Measurements from ENCODE around the gene GLG1. TPM values are rescaled to one million over a fixed set of nuclear protein-coding genes. Genes with fewer than 3 reads are reported as not detected.

The GLG1 gene
- total RNA-seq, 1 donor from 2014 or later = 97.1 TPM

DNA sequence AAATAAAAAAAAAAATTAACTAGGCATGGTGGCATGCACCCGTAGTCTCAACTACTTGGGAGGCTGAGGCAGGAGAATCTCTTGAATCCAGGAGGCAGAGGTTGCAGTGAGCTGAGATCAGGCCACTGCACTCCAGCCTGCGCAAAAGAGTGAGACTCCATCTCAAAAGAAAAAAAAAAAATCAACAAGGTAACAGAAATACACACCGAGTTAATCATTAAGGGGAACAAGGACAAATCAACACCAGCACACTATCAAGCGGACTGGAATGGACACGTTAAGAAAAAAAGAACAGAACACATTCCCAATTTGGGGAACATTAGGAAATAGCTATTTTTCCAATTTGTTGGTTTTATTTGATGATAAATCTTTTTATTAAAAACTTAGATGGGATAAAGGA lies 28.4 kb upstream of the GLG1 start:
- no peaks in the 10 kb centered on the region for H3K9me3 ChIP-seq (ENCODE audit: control insufficient read depth in 3 of 3, low read length in 3 of 3)
- H3K9ac ChIP-seq (ENCODE audit: low read depth in 1 of 3, low read length in 3 of 3) = no peak overlapping the region
- H3K27me3 ChIP-seq (ENCODE audit: control insufficient read depth in 3 of 3, insufficient read depth in 3 of 3, low read length in 3 of 3) = no peaks in the 10 kb centered on the region
- no peak overlapping the region for H3K4me3 ChIP-seq (ENCODE audit: low read length in 3 of 3)
- no peak overlapping the region for H3K27ac ChIP-seq (ENCODE audit: low read depth, low read length)
- peaks cover 11 to 43% (median 39%) of the 10 kb centered on the region in 3 donors for H3K36me3 ChIP-seq (ENCODE audit: control insufficient read depth in 3 of 3, insufficient read depth in 3 of 3, low read length in 3 of 3)
- H3K4me1 ChIP-seq (ENCODE audit: control insufficient read depth in 3 of 3, insufficient read depth in 3 of 3, low read length in 3 of 3) = no peaks in the 10 kb centered on the region

DNA sequence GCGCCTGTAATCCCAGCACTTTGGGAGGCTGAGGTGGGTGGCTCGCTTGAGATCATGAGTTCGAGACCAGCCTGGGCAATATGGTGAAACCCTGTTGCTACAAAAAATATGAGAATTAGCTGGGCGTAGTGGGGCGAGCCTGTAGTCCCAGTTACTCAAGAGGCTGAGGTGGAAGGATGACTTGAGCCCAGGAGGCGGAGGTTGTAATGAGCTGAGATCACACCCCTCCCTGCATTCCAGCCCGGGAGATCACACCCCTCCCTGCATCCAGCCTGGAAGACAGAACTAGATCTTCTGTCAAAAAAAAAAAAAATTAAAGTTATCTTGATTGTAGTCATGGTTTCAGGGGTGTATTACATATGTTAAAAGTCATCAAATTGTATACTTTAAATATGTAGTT lies 26.8 kb upstream of the GLG1 start:
- no peak overlapping the region for H3K9ac ChIP-seq (ENCODE audit: low read depth in 1 of 3, low read length in 3 of 3)
- H3K4me3 ChIP-seq (ENCODE audit: low read length in 3 of 3) = no peak overlapping the region
- peaks cover 8 to 49% (median 42%) of the 10 kb centered on the region in 3 donors for H3K36me3 ChIP-seq (ENCODE audit: control insufficient read depth in 3 of 3, insufficient read depth in 3 of 3, low read length in 3 of 3)
- H3K4me1 ChIP-seq (ENCODE audit: control insufficient read depth in 3 of 3, insufficient read depth in 3 of 3, low read length in 3 of 3) = no peaks in the 10 kb centered on the region
- no peak overlapping the region for H3K27ac ChIP-seq (ENCODE audit: low read depth, low read length)
- no peaks in the 10 kb centered on the region for H3K9me3 ChIP-seq (ENCODE audit: control insufficient read depth in 3 of 3, low read length in 3 of 3)
- H3K27me3 ChIP-seq (ENCODE audit: control insufficient read depth in 3 of 3, insufficient read depth in 3 of 3, low read length in 3 of 3) = no peaks in the 10 kb centered on the region

DNA sequence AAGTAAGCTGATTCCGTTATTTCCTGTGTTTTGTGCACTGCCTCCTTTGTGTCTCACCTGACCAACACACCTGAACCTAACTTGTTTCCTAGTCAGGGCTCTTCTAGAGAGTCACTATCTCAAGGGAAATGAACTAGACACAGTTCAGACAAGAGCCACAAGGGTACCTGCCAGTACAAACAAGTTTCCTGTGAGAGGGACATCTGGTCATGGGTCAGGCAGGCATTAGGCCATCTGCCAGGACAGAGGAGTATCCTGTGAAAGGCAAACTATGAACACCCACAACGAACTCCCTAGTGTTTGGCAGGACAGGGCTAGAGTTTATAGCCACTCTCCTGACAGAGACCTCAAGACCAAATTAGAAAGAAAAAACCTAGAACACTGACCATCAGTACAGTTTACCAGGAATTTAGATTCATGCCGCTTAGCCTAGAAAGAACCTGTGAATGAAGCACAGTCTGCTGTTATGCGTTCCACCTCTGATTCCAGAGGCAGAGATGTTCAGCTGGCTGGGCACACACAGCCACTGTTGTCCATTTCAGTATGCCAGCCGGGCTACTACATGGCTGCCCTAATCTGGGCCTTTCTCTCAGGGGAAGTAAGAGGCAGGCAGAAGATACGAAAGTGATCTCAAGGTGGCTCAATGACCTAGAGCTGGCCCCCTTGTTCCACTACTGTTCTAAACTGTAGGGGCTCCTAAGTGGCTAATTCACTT lies 20.7 kb upstream of the GLG1 start:
- H3K27ac ChIP-seq (ENCODE audit: low read depth, low read length) = no peak overlapping the region
- H3K4me1 ChIP-seq (ENCODE audit: control insufficient read depth in 3 of 3, insufficient read depth in 3 of 3, low read length in 3 of 3) = peaks cover 0 to 7% (median 6%) of the 10 kb centered on the region in 3 donors
- no peaks in the 10 kb centered on the region for H3K27me3 ChIP-seq (ENCODE audit: control insufficient read depth in 3 of 3, insufficient read depth in 3 of 3, low read length in 3 of 3)
- H3K36me3 ChIP-seq (ENCODE audit: control insufficient read depth in 3 of 3, insufficient read depth in 3 of 3, low read length in 3 of 3) = peaks cover 31 to 69% (median 66%) of the 10 kb centered on the region in 3 donors
- no peaks in the 10 kb centered on the region for H3K9me3 ChIP-seq (ENCODE audit: control insufficient read depth in 3 of 3, low read length in 3 of 3)
- H3K9ac ChIP-seq (ENCODE audit: low read depth in 1 of 3, low read length in 3 of 3) = no peak overlapping the region
- no peak overlapping the region for H3K4me3 ChIP-seq (ENCODE audit: low read length in 3 of 3)

DNA sequence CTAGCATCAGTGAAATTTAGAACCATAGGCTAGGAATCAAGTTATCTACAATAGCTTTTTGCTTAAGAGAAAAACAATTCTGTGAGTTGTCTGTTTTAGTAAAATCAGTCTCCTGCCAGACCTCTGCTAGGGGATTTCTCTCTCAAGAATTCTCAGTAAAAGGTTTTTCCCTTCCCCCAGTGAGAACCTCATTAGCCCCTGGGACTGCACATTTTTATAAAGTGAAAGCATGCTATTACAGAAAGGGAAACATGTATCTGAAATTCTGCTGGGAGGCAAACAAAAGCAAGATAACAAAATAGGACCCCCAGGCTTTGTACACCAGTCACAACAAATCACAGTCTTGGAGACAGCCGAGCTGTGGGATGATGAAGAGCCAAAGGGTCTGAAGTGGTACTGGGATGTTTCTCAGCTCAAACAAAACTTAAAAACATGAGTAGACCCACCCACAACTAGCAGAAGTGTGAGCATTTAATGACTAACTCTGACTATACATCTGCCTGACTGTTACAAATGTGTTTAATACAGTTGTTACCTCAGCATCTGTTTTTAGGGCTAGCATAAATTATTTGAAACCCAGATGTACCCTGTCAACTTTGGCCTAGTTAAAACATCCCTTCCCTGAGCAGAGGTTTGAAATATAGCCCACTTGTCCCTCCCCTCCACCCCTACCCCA lies 20.0 kb upstream of the GLG1 start:
- Histone ChIP-seq H3K9me3 (ENCODE audit: control insufficient read depth in 3 of 3, low read length in 3 of 3) (no peaks in the 10 kb centered on the region), H3K4me1 (ENCODE audit: control insufficient read depth in 3 of 3, insufficient read depth in 3 of 3, low read length in 3 of 3) (peaks cover 0 to 7% (median 6%) of the 10 kb centered on the region in 3 donors), H3K4me3 (ENCODE audit: low read length in 3 of 3) (no peak overlapping the region), H3K36me3 (ENCODE audit: control insufficient read depth in 3 of 3, insufficient read depth in 3 of 3, low read length in 3 of 3) (peaks cover 29 to 65% (median 63%) of the 10 kb centered on the region in 3 donors), H3K27ac (ENCODE audit: low read depth, low read length) (no peak overlapping the region), H3K9ac (ENCODE audit: low read depth in 1 of 3, low read length in 3 of 3) (peak overlapping the region in 1 of 3 donors; percentile 30), H3K27me3 (ENCODE audit: control insufficient read depth in 3 of 3, insufficient read depth in 3 of 3, low read length in 3 of 3) (no peaks in the 10 kb centered on the region)

DNA sequence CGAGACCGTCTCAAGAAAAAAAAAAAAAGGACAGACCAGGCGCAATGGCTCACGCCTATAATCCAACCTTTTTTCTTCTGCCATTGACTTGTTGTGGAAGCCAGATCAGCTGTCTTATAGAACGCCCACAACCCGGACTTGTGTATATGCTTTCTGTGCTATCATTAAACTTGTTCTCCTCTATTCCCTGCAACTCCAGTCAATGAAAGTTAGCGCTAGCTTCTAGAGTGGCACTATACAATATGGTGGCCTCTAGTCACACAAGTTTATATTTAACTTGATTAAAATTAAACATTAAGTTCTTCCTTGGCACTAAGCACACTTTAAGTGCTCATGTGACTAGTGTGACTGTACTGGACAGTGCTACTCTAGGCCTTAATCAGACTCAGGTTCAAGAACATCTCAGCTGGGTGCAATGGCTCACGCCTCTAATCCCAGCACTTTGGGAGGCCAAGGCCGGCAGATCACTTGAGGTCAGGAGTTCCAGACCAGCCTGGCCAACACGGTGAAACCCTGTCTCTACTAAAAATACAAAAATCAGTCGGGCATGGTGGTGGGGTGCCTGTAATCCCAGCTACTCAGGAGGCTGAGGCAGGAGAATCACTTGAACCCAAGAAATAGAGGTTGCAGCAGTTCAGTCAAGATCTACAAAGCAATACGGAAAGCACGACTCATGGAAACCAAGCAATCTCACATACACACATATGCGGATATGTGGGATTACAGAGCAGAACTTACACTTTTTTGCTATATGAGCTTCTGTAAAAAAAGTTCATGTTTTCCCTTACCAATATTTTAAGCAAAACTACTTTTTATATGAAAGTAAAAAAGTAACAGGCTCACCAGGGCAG lies 18.8 kb upstream of the GLG1 start:
- Histone ChIP-seq H3K9ac (ENCODE audit: low read depth in 1 of 3, low read length in 3 of 3) (no peak overlapping the region), H3K27me3 (ENCODE audit: control insufficient read depth in 3 of 3, insufficient read depth in 3 of 3, low read length in 3 of 3) (no peaks in the 10 kb centered on the region)

DNA sequence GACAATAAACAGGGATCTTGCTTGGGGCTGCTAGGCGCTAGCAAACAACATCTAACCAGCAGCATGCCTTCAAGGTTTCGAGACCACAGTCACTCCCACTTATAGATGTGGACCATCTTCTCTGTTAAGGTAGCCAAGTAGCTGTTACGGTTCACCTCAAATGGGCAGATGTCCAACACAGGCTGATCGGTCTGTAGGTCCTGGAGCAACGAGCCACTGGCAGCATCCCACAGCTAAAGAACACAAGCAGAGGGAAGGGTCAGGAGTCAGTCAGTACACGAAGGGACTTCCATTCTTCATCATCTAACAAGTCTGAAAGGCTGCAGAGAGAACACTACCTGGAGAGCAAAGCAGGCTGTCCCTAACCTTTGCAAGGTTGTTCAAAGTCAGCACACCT lies 16.9 kb upstream of the GLG1 start:
- Histone ChIP-seq H3K9me3 (ENCODE audit: control insufficient read depth in 3 of 3, low read length in 3 of 3) (no peaks in the 10 kb centered on the region), H3K27me3 (ENCODE audit: control insufficient read depth in 3 of 3, insufficient read depth in 3 of 3, low read length in 3 of 3) (no peaks in the 10 kb centered on the region), H3K9ac (ENCODE audit: low read depth in 1 of 3, low read length in 3 of 3) (no peak overlapping the region), H3K4me1 (ENCODE audit: control insufficient read depth in 3 of 3, insufficient read depth in 3 of 3, low read length in 3 of 3) (peaks cover 0 to 7% (median 6%) of the 10 kb centered on the region in 3 donors), H3K36me3 (ENCODE audit: control insufficient read depth in 3 of 3, insufficient read depth in 3 of 3, low read length in 3 of 3) (peaks cover 26 to 47% (median 42%) of the 10 kb centered on the region in 3 donors), H3K27ac (ENCODE audit: low read depth, low read length) (no peak overlapping the region), H3K4me3 (ENCODE audit: low read length in 3 of 3) (no peak overlapping the region)

More for the DNA sequence above, 18.8 kb upstream of the GLG1 start:
- Histone ChIP-seq H3K4me3 (ENCODE audit: low read length in 3 of 3) (no peak overlapping the region), H3K4me1 (ENCODE audit: control insufficient read depth in 3 of 3, insufficient read depth in 3 of 3, low read length in 3 of 3) (peaks cover 0 to 7% (median 6%) of the 10 kb centered on the region in 3 donors), H3K36me3 (ENCODE audit: control insufficient read depth in 3 of 3, insufficient read depth in 3 of 3, low read length in 3 of 3) (peaks cover 26 to 58% (median 53%) of the 10 kb centered on the region in 3 donors), H3K27ac (ENCODE audit: low read depth, low read length) (no peak overlapping the region), H3K9me3 (ENCODE audit: control insufficient read depth in 3 of 3, low read length in 3 of 3) (no peaks in the 10 kb centered on the region)

DNA sequence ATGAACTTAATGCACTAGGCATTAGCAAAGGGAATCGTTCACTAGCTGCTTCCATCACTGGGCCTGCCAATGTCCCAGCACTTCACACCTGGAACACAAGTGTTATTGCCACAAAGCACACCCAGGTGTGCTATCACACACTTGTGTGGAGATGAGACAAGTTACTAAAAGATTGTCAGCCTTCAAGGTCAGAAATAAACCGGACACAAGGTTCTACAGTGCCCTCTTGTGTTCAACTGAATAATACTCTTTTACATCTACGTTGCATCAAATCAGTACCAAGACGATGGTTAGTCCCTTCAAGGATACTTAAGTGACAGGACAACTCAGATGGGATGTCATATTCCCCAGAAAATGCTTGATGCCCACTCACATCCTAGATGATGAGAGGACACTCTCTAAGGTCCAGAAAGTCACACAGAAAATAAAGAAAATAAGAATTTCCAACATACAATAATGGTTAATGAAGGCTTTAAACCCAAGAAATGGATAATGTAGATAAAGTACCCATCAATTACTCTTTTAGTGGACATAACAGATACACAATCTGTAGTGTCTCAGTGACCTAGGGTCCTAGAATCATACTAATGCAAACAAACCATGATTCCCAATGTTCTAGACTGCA lies 16.4 kb upstream of the GLG1 start:
- no peak overlapping the region for H3K4me3 ChIP-seq (ENCODE audit: low read length in 3 of 3)
- H3K9ac ChIP-seq (ENCODE audit: low read depth in 1 of 3, low read length in 3 of 3) = no peak overlapping the region
- H3K27me3 ChIP-seq (ENCODE audit: control insufficient read depth in 3 of 3, insufficient read depth in 3 of 3, low read length in 3 of 3) = no peaks in the 10 kb centered on the region
- no peak overlapping the region for H3K27ac ChIP-seq (ENCODE audit: low read depth, low read length)
- H3K4me1 ChIP-seq (ENCODE audit: control insufficient read depth in 3 of 3, insufficient read depth in 3 of 3, low read length in 3 of 3) = peaks cover 0 to 7% (median 6%) of the 10 kb centered on the region in 3 donors
- H3K9me3 ChIP-seq (ENCODE audit: control insufficient read depth in 3 of 3, low read length in 3 of 3) = no peaks in the 10 kb centered on the region
- H3K36me3 ChIP-seq (ENCODE audit: control insufficient read depth in 3 of 3, insufficient read depth in 3 of 3, low read length in 3 of 3) = peaks cover 23 to 45% (median 39%) of the 10 kb centered on the region in 3 donors

DNA sequence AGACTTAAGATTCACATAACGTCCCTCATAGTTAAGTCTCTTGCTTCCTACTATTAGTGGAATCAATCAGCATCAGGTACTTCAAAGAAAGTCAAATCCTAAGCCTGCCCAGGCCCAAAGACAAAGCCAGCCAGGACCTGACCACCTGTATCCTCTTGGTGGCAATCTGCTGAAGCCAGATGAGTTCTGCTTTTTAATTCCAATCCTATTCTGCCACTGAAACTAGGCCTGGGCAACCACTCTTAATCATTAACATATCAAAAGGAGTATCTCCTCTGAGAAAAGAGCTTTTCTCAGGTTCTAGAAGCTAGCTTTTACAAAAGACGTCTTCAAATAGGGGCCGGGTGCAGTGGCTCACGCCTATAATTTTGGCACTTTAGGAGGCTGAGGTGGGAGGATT lies 15.1 kb upstream of the GLG1 start:
- no peak overlapping the region for H3K4me3 ChIP-seq (ENCODE audit: low read length in 3 of 3)
- H3K36me3 ChIP-seq (ENCODE audit: control insufficient read depth in 3 of 3, insufficient read depth in 3 of 3, low read length in 3 of 3) = peaks cover 12 to 34% (median 28%) of the 10 kb centered on the region in 3 donors

DNA sequence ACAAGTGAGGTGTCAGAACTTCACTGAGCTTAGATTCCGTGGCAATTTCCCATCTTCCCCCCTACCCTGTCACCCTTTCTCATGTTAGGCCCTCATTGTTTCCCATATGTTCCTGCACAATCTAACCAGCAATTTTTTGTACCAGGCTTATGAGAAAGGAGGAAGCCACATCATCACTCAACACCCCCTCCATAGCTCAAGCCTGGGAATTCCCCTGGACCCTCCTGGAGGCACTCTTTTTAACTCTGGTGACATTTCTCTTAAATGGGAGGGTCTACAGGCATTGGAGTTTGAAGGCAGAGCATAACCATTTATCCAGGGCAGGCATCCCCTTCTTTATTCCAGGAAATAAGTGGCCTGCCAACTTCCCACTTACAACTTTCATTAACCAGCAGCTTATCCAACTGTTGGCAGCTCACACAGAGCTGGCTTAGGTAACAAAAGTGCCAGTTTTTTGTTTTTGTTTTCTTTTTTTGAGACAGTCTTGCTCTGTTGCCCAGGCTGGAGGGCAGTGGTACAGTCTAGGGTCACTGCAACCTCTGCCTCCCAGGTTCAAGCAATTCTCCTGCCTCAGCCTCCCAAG lies 10.4 kb upstream of the GLG1 start:
- no peak overlapping the region for H3K4me3 ChIP-seq (ENCODE audit: low read length in 3 of 3)
- H3K36me3 ChIP-seq (ENCODE audit: control insufficient read depth in 3 of 3, insufficient read depth in 3 of 3, low read length in 3 of 3) = peaks cover 0 to 3% (median 0%) of the 10 kb centered on the region in 3 donors
- no peak overlapping the region for H3K9ac ChIP-seq (ENCODE audit: low read depth in 1 of 3, low read length in 3 of 3)
- no peak overlapping the region for H3K27ac ChIP-seq (ENCODE audit: low read depth, low read length)
- no peaks in the 10 kb centered on the region for H3K9me3 ChIP-seq (ENCODE audit: control insufficient read depth in 3 of 3, low read length in 3 of 3)
- no peaks in the 10 kb centered on the region for H3K27me3 ChIP-seq (ENCODE audit: control insufficient read depth in 3 of 3, insufficient read depth in 3 of 3, low read length in 3 of 3)
- no peaks in the 10 kb centered on the region for H3K4me1 ChIP-seq (ENCODE audit: control insufficient read depth in 3 of 3, insufficient read depth in 3 of 3, low read length in 3 of 3)

More for the DNA sequence above, 15.1 kb upstream of the GLG1 start:
- no peak overlapping the region for H3K27ac ChIP-seq (ENCODE audit: low read depth, low read length)
- H3K4me1 ChIP-seq (ENCODE audit: control insufficient read depth in 3 of 3, insufficient read depth in 3 of 3, low read length in 3 of 3) = no peaks in the 10 kb centered on the region
- no peaks in the 10 kb centered on the region for H3K27me3 ChIP-seq (ENCODE audit: control insufficient read depth in 3 of 3, insufficient read depth in 3 of 3, low read length in 3 of 3)
- no peaks in the 10 kb centered on the region for H3K9me3 ChIP-seq (ENCODE audit: control insufficient read depth in 3 of 3, low read length in 3 of 3)
- no peak overlapping the region for H3K9ac ChIP-seq (ENCODE audit: low read depth in 1 of 3, low read length in 3 of 3)

All from skeletal muscle tissue (tissue), 4 donors.